Muscle layer of duodenum (tissue), 2 donors: ENCODE data around the gene ANKRD36B.
"Not testable (repeated sequence)": the region's sequence is repeated elsewhere in the genome, so short reads cannot be mapped to it uniquely, and the experiment has no call there.

Source experiments
- H3K27ac ChIP-seq: one replicate; pipeline ENCODE4 v1.7.0; 2013; ENCODE audit warnings: mild to moderate bottlenecking, low read length
- H3K27me3 ChIP-seq: one replicate; pipeline ENCODE4 v1.7.0; 2013; ENCODE audit warnings: low read depth, mild to moderate bottlenecking, control low read depth, low read length
- H3K36me3 ChIP-seq, 2 donors: one replicate each; pipeline ENCODE4 v1.7.0; 2013; ENCODE audit warnings: low read length in 2 of 2, control low read depth in 1 of 2, mild to moderate bottlenecking in 1 of 2; ENCODE audit not compliant: insufficient read depth in 2 of 2, control insufficient read depth in 1 of 2
- H3K4me1 ChIP-seq, 2 donors: one replicate each; pipeline ENCODE4 v1.7.0; 2013; ENCODE audit warnings: low read length in 2 of 2, mild to moderate bottlenecking in 2 of 2, control low read depth in 1 of 2, moderate library complexity in 1 of 2; ENCODE audit not compliant: insufficient read depth in 2 of 2, control insufficient read depth in 1 of 2
- H3K4me3 ChIP-seq, 2 donors: one replicate each; pipeline ENCODE4 v1.7.0; 2013; ENCODE audit warnings: low read length in 2 of 2, low read depth in 1 of 2, mild to moderate bottlenecking in 1 of 2
- H3K9me3 ChIP-seq, 2 donors: one replicate each; pipeline ENCODE4 v1.7.0; 2013; ENCODE audit warnings: low read length in 2 of 2, control low read depth in 1 of 2, mild to moderate bottlenecking in 1 of 2; ENCODE audit not compliant: control insufficient read depth in 1 of 2
- donor health status: healthy.

Gene ANKRD36B

DNA sequence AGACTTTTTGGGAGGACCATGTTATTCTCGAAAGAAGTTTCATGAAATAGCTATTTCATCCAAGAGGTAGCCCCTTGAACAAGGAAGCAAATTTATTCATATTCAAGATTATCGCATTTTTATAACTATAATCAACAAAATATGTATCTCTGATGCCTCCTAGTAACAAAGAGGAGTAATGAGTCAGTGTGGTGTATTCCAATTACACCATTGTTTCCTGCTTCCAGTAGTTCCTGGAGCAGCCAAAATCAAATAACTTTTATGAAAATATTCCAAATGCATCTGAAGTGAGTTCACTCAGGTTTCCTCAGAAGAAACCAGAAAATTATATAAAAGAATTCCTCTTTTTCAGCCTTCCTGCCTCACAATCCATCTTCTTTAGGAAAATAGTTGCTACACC, 43.0 kb downstream of the ANKRD36B start:
- Histone ChIP-seq H3K9me3 (no peaks in the 10 kb centered on the region), H3K4me3 (no peak overlapping the region), H3K4me1 (no peaks in the 10 kb centered on the region), H3K27ac (no peak overlapping the region), H3K36me3 (peaks cover 0 to 3% of the 10 kb centered on the region in 2 donors), H3K27me3 (no peaks in the 10 kb centered on the region)

DNA sequence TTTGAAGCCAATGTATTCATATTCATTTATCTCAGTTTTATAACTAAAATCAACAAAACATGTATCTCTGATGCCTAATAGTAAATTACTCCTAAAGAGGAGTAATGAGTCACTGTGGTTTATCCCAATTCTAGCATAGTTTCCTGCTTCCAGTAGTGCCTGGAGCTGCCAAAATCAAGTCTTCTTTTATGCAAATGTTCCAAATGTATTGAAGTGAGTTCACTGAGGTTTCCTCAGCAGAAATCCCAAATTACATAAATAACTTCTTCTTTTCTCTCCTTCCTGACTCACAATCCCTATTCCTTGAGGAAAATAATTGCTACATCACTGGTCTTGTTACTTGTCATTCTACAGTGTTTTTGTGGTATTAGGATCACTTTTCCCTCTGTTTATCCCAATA, 44.8 kb downstream of the ANKRD36B start:
- H3K4me3 ChIP-seq, H3K27me3 ChIP-seq, H3K36me3 ChIP-seq, H3K27ac ChIP-seq, H3K4me1 ChIP-seq, H3K9me3 ChIP-seq: not testable (repeated sequence)

DNA sequence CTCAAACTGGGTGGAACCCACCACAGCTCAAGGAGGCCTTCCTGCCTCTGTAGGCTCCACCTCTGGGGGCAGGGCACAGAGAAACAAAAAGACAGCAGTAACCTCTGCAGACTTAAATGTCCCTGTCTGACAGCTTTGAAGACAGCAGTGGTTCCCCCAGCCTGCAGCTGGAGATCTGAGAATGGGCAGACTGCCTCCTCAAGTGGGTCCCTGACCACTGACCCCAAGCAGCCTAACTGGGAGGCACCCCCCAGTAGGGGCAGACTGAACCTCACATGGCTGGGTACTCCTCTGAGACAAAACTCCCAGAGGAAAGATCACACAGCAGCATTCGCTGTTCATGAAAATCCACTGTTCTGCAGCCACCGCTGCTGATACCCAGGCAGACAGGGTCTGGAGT, 63.8 kb downstream of the ANKRD36B start:
- H3K9me3 ChIP-seq, H3K27ac ChIP-seq, H3K4me1 ChIP-seq, H3K4me3 ChIP-seq, H3K36me3 ChIP-seq, H3K27me3 ChIP-seq: not testable (repeated sequence)

DNA sequence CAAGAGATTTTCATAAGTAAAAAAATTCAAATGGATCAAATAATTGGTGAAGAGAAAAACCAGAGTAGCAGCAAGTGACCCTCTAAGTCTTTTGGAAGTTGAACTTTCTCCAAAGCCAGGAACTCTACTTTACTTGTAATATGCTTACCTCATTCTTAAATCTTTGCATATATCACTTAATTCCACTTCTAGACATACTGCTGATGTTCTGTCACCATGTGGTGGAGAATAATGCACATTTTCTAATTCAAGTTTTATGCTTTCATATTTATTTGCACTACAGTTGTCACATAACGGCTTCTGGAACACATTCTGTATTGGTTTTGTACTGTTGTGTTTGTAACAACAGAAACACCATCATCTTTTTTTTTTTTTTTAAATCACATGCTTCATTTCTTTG, 65.9 kb downstream of the ANKRD36B start:
- not testable (repeated sequence) for H3K36me3 ChIP-seq, H3K27me3 ChIP-seq, H3K27ac ChIP-seq, H3K4me3 ChIP-seq, H3K9me3 ChIP-seq, H3K4me1 ChIP-seq

DNA sequence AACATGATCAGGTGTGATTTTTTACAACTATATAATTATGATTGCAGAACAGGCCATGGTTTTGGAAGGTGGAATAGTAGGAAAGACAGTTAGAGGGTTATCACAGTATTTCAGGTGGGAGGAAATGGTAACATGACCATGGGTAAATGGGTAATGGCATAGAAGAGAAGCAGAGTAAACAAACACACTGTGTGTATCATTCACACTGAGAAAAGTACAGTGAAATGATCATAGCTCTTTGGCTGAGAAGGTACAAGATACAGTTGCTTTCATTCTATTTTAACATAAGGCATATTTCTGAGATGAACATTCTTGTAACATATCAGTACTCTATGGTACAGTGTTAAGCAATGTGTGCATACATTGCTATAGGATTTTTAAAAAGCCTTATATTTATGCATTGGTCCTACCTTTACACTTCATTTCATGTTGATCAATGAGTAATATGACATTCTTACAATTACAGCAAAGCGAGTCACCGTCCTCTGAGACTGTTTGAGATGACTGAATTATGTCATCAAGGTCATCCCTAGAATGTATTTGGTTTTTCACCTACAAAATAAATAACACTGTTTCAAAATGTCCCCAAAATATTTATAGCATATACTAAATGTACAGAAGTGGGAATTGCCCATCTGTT, 66.6 kb downstream of the ANKRD36B start:
- not testable (repeated sequence) for H3K27ac ChIP-seq, H3K27me3 ChIP-seq, H3K9me3 ChIP-seq, H3K4me1 ChIP-seq, H3K4me3 ChIP-seq, H3K36me3 ChIP-seq

DNA sequence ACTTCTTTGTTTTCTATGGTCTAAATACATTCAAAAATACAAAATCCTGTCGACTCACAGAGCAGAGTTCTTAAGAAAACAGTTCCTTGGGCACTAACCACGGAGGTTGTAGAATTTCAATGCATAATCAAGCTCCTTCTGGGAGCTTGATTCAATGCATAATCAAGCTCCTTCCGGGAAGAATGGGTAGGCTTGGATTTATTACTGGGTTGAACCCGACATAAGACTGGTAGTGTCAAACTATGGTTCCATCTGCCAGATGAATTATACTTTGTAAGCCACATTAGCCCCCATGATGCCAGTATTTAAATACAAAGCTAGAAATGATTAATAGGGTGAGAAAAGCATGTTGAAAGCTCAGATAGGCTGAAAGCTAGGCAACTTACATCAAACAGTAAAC, 94.0 kb downstream of the ANKRD36B start:
- H3K27me3 ChIP-seq, H3K4me3 ChIP-seq, H3K4me1 ChIP-seq, H3K9me3 ChIP-seq, H3K36me3 ChIP-seq, H3K27ac ChIP-seq: not testable (repeated sequence)

DNA sequence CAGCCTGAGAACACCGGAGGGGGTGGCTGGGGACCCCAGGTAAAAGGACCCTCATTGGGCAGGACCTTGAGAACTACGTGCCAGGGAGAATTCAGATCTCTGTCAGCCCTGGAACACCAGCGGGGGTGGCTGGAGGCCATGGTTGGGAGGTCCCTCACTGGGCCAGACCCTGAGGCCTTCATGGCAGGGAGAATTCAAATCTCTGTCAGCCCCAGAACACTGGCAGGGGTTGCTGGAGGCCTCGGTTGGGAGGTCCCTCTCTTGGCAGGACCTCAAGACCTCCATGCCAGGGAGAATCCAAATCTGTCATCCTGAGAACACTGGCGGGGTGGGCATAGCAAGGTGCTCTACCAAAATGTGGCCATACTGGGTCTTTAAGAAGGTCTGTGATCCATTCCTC, 99.5 kb downstream of the ANKRD36B start:
- H3K27me3 ChIP-seq, H3K4me1 ChIP-seq, H3K36me3 ChIP-seq: not testable (repeated sequence)

More for the DNA sequence above, 99.5 kb downstream of the ANKRD36B start:
- not testable (repeated sequence) for H3K9me3 ChIP-seq, H3K4me3 ChIP-seq, H3K27ac ChIP-seq
